Epithelial cell of esophagus (primary cell): ENCODE data around the gene YPEL2.
A peak's percentile ranks its signal among the peaks of the same experiment; 100 is the strongest.
"Not testable (repeated sequence)": the region's sequence is repeated elsewhere in the genome, so short reads cannot be mapped to it uniquely, and the experiment has no call there.

Experiments used
- DNase-seq: peaks from one replicate; pipeline ENCODE4 v3.0.0; 2010; ENCODE audit warnings: low read depth
- H3K4me3 ChIP-seq: 2 replicates; pipeline ENCODE4 v1.5.1; 2011; ENCODE audit warnings: mild to moderate bottlenecking, low read length, control low read depth
- TF ChIP-seq, protein P1 (sequence below): IDR thresholded peaks from 2 replicates; pipeline ENCODE4 v1.5.1; 2011; ENCODE audit warnings: low read depth, mild to moderate bottlenecking, low read length, control low read depth, inconsistent platforms; ENCODE audit not compliant: insufficient read depth; ENCODE audit errors: missing control alignments

YPEL2 gene, protein sequence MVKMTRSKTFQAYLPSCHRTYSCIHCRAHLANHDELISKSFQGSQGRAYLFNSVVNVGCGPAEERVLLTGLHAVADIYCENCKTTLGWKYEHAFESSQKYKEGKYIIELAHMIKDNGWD

DNA sequence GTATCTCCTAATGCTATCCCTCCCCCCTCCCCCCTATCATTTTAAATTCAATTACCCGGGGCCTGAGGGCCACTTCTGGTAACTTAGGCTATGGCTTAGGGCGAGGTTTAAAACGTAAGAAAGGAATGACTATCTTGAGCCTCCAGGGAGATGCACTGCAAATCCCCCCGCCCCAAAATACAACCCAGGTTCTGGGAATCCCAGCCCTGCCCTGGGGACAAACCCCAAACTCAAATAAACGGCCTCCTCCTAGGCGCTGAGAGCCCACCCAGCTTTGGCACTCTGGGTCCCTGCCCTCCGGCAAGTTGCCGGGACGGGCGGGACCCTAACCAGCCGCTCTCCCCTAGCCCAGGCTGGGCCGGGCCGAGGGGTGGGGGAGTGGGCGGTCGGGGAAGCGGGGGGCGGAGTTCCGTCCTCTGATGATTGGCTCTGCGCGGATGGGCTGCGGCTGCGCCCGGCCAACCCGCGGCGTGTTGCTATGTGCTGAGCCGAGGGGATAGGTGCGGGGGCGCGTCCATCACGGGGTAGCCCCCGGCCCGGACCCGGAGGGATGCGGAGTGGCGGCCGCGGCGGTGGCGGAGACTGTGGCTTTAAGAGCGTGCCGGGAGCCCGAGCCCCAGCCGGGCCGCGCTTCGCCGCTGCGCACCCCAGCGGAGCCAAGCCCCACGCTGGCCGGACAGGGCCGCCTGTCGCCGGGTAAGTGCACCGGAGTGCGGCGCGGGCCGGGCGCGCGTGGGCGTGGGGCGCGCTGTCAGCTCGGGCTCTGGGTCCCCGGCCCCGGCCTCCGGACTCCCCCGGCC is at the start of gene YPEL2:
YPEL2 (plus strand) TSS at position 527 of the 800 bp plus-strand sequence. CDS start 21,755 bp downstream, outside the sequence.
- H3K4me3 ChIP-seq: peak within 1 kb of the TSS; percentile 67
- TF ChIP-seq, protein P1, sequence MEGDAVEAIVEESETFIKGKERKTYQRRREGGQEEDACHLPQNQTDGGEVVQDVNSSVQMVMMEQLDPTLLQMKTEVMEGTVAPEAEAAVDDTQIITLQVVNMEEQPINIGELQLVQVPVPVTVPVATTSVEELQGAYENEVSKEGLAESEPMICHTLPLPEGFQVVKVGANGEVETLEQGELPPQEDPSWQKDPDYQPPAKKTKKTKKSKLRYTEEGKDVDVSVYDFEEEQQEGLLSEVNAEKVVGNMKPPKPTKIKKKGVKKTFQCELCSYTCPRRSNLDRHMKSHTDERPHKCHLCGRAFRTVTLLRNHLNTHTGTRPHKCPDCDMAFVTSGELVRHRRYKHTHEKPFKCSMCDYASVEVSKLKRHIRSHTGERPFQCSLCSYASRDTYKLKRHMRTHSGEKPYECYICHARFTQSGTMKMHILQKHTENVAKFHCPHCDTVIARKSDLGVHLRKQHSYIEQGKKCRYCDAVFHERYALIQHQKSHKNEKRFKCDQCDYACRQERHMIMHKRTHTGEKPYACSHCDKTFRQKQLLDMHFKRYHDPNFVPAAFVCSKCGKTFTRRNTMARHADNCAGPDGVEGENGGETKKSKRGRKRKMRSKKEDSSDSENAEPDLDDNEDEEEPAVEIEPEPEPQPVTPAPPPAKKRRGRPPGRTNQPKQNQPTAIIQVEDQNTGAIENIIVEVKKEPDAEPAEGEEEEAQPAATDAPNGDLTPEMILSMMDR: no peak
- DNase-seq: peak; percentile 92

DNA sequence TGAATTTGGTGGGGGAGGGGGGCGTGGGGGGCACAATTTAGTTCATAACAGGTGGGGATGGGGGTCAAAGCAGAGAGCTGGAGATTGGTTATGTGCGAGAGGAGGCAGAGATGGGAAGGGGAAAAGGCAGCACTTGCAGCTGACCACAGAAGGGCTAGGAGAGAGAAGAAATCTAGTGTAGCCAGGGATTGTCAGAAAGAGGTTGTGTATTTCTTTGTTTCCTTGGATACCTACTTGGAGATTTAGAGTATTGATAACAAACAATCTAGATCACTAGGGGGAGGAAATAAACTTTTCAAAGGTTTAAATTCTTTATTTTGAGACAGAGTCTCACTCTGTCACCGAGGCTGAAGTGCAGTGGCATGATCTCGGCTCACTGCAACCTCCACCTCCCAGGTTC is 47.1 kb upstream of the YPEL2 start:
- no peak overlapping the region for H3K4me3 ChIP-seq
- TF ChIP-seq, protein P1: no peak
- DNase-seq: no peak

DNA sequence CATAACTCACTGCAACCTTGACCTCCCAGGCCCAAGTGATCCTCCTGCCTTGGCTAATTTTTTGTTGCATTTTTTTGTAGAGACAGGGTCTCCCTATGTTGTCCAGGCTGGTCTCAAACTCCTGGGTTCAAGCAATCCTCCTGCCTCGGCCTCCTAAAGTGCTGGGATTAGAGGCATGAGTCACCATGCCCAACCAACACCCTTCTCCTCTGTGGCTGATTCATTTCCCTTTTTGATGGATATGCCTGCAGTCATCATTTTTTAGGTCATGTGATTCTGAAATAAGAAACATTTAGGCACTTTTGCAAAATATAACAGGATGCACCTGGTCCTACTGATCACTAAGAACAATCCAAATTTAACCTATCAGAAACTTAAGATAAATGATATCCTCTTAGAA is 44.0 kb upstream of the YPEL2 start:
- peak; percentile 51 for DNase-seq

DNA sequence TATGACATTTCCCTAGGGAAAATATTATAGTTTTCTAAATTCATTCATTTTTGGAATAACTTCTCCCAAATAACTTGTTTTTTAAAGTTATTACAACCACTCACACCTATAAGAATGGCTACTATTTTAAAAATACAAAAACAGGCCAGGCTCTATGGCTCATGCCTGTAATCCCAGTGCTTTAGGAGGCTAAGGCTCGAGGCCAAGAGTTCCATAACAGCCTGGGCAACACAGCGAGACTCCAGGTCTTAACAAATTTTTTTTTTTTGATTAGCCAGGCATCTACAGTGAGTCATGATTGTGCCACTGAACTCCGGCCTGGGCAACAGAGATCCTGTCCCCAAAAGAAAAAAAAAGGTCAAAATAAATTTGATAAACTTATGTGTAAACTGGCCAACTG is 43.6 kb upstream of the YPEL2 start:
- TF ChIP-seq, protein P1: no peak
- DNase-seq: no peak
- no peak overlapping the region for H3K4me3 ChIP-seq

More for the DNA sequence above, 44.0 kb upstream of the YPEL2 start:
- TF ChIP-seq, protein P1: no peak
- H3K4me3 ChIP-seq: no peak overlapping the region

DNA sequence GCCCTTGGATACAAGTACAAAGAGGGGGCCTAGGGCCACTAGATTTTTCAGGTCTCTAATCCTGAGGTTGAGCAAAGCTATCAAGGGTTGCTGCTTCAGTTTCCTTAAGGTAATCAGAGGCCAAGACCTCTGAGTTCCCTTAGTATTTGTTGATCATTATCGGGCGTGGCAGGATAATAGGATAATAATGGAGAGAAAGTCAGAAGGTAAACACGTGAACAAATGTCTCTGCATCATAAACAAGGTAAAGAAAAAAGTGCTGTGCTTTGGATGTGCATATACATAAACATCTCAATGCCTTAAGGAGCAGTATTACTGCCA is 41.5 kb upstream of the YPEL2 start:
- no peak overlapping the region for H3K4me3 ChIP-seq
- no peak for DNase-seq
- TF ChIP-seq, protein P1: no peak

DNA sequence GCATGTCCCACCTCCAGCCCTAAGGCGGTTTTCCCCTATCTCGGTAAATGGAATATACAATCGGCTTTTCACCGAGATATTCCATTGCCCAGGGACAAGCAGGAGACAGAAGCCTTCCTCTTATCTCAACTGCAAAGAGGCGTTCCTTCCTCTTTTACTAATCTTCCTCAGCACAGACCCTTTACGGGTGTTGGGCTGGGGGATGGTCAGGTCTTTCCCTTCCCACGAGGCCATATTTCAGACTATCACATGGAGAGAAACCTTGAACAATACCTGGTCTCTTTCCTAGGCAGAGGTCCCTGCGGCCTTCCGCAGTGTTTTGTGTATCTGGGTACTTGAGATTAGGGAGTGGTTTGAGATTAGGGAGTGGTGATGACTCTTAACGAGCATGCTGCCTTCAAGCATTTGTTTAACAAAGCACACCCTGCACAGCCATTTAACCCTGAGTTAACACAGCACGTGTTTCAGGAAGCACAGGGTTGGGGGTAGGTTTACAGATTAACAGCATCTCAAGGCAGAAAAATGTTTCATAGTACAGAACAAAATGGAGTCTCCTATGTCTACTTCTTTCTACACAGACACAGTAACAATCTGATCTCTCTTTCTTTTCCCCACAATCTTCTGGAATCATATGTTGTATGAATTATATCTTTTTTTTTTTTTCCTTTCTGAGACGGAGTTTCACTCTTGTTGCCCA is 41.0 kb upstream of the YPEL2 start:
- DNase-seq, H3K4me3 ChIP-seq: not testable (repeated sequence)

DNA sequence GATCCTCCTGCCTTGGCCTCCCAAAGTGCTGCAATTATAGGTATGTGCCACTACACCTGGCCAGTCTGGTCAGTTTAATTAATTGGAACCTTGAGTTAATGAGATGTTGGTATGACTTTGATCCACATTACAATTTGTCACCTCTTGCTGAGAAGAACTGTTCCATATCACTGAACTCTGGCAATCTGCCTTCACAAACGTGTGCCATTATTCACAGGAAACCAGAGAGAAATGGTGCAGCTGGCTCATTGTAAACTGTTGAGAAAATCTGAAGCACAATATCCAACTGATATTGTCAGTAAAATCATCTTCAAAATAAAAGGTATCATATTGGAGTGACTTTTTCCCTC is 39.3 kb upstream of the YPEL2 start:
- H3K4me3 ChIP-seq: no peak overlapping the region
- DNase-seq: no peak
- TF ChIP-seq, protein P1: no peak
